ENCODE data around the gene SMYD3. TPM values are rescaled to one million over a fixed set of nuclear protein-coding genes. Genes with fewer than 3 reads are reported as not detected.

The SMYD3 gene
- total RNA-seq, 1 donor from 2014 or later, result 22.3 TPM

- H3K9me3 ChIP-seq, result no peaks in the 10 kb centered on the region
- DNase-seq (ENCODE audit: extremely low spot score in 2 of 2), result no peak
- TF ChIP-seq POLR2AphosphoS5 (IDR thresholded peaks at IDR 0.05; ENCODE audit: insufficient read depth in 1 of 2, low read depth in 1 of 2) (no peak), POLR2A (IDR thresholded peaks at IDR 0.05) (no peak)
- no peak overlapping the region for H3K27ac ChIP-seq
- H3K27me3 ChIP-seq, result no peaks in the 10 kb centered on the region
- H3K4me3 ChIP-seq, result no peak overlapping the region
- no peaks in the 10 kb centered on the region for H3K36me3 ChIP-seq
- no peaks in the 10 kb centered on the region for H3K4me1 ChIP-seq
- intact Hi-C loops (cut with DNase I), result no loop called here
Observed at GRCh38 chr1:246039584-246039983, 467.5 kb downstream of the SMYD3 start.

GRCh38 chr1:246037832-246038231 lies 469.2 kb downstream of the SMYD3 start:
- Histone ChIP-seq H3K4me3 (no peak overlapping the region), H3K4me1 (no peaks in the 10 kb centered on the region), H3K27ac (no peak overlapping the region), H3K9me3 (no peaks in the 10 kb centered on the region), H3K36me3 (no peaks in the 10 kb centered on the region), H3K27me3 (no peaks in the 10 kb centered on the region)
- no peak for DNase-seq (ENCODE audit: extremely low spot score in 2 of 2)
- no peak for TF ChIP-seq POLR2A (IDR thresholded peaks at IDR 0.05)
- no peak for TF ChIP-seq POLR2AphosphoS5 (IDR thresholded peaks at IDR 0.05; ENCODE audit: insufficient read depth in 1 of 2, low read depth in 1 of 2)
- TF ChIP-seq, protein P1, sequence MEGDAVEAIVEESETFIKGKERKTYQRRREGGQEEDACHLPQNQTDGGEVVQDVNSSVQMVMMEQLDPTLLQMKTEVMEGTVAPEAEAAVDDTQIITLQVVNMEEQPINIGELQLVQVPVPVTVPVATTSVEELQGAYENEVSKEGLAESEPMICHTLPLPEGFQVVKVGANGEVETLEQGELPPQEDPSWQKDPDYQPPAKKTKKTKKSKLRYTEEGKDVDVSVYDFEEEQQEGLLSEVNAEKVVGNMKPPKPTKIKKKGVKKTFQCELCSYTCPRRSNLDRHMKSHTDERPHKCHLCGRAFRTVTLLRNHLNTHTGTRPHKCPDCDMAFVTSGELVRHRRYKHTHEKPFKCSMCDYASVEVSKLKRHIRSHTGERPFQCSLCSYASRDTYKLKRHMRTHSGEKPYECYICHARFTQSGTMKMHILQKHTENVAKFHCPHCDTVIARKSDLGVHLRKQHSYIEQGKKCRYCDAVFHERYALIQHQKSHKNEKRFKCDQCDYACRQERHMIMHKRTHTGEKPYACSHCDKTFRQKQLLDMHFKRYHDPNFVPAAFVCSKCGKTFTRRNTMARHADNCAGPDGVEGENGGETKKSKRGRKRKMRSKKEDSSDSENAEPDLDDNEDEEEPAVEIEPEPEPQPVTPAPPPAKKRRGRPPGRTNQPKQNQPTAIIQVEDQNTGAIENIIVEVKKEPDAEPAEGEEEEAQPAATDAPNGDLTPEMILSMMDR (IDR thresholded peaks at IDR 0.05), result no peak
- intact Hi-C loops (cut with DNase I), result no loop called here

DNA sequence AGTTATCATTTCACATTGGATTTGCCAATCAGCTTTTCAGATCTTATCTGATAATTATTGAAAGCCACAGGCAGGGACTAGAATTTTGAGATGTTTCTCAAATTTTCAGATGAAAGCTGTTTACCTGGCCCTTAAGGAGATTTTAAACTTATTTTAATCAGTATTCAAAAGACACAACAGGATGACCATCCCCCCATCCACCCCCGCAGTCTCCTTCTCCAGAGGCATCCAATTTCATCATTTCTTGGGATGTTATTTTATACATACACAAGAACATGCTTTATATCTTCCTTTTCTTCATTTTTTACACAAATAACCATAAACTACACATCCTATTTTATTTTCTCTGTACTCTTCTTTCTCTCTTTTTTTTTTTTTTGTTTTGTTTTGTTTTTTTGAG lies 470.9 kb downstream of the SMYD3 start:
- Histone ChIP-seq H3K27ac (no peak overlapping the region), H3K27me3 (no peaks in the 10 kb centered on the region), H3K36me3 (no peaks in the 10 kb centered on the region), H3K9me3 (no peaks in the 10 kb centered on the region), H3K4me1 (no peaks in the 10 kb centered on the region), H3K4me3 (no peak overlapping the region)
- intact Hi-C loops (cut with DNase I), result no loop called here
- TF ChIP-seq POLR2AphosphoS5 (IDR thresholded peaks at IDR 0.05; ENCODE audit: insufficient read depth in 1 of 2, low read depth in 1 of 2) (no peak), POLR2A (IDR thresholded peaks at IDR 0.05) (no peak)
- TF ChIP-seq, protein P1 (IDR thresholded peaks at IDR 0.05), result no peak
- DNase-seq (ENCODE audit: extremely low spot score in 2 of 2), result no peak

DNA sequence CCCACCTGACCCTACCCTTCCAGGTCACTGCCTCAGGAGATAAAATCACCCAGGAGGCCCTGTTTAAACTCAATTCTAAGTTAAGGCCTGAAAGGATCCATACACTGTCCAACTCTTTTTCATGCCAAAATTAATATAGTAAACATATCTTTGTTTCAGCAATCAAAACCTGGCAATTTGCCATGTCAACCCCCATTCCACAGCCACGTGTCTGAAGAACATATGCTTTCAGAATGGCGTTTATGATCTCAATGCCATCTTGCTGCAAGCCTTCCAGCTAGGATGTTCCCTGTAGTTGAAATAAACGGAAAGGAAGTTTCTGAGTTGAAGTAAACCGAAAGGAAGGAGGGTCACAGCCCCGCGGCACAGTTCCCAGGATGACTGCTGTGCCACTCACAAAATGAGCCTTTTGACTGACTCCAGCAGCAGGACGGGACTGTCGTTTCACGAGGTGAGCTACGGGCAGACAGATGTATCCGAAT lies 472.0 kb downstream of the SMYD3 start:
- intact Hi-C loops (cut with DNase I), result no loop called here
- Histone ChIP-seq H3K36me3 (no peaks in the 10 kb centered on the region), H3K27ac (no peak overlapping the region), H3K4me3 (no peak overlapping the region), H3K27me3 (no peaks in the 10 kb centered on the region), H3K4me1 (no peaks in the 10 kb centered on the region), H3K9me3 (no peaks in the 10 kb centered on the region)
- no peak for TF ChIP-seq POLR2AphosphoS5 (IDR thresholded peaks at IDR 0.05; ENCODE audit: insufficient read depth in 1 of 2, low read depth in 1 of 2)
- TF ChIP-seq, protein P1 (IDR thresholded peaks at IDR 0.05), result no peak
- TF ChIP-seq POLR2A (IDR thresholded peaks at IDR 0.05), result no peak
- no peak for DNase-seq (ENCODE audit: extremely low spot score in 2 of 2)

DNA sequence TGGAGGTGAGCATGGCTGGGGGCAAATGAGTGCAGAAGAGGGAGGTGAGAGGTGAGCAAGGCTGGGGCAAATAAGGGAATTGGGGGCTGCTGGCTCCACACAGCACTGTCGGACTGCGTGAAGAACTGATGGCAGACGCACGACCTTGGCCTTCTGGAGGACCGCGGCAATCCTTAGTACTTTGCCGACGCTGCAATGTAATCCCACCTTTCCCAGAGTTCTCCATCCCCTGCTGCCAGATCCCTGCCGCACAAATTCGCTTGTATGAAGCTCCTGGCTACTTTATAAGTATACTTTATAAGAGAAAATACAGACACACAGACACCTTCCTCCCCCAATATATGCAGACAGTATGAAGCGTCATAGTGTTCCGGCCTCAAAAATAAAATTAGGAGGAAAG lies 472.4 kb downstream of the SMYD3 start:
- Histone ChIP-seq H3K27me3 (no peaks in the 10 kb centered on the region), H3K27ac (no peak overlapping the region), H3K4me1 (no peaks in the 10 kb centered on the region), H3K9me3 (no peaks in the 10 kb centered on the region), H3K36me3 (no peaks in the 10 kb centered on the region), H3K4me3 (no peak overlapping the region)
- intact Hi-C loops (cut with DNase I), result no loop called here
- TF ChIP-seq POLR2A (IDR thresholded peaks at IDR 0.05) (no peak), POLR2AphosphoS5 (IDR thresholded peaks at IDR 0.05; ENCODE audit: insufficient read depth in 1 of 2, low read depth in 1 of 2) (no peak)
- TF ChIP-seq, protein P1 (IDR thresholded peaks at IDR 0.05), result no peak
- no peak for DNase-seq (ENCODE audit: extremely low spot score in 2 of 2)
